LNCAP (cell line): ENCODE data around the gene SLC22A2.

Experiments used
- TF ChIP-seq, protein P1 (sequence below): fragments of 450-650 bp; IDR thresholded peaks from 2 replicates; pipeline ENCODE4 v1.5.1; 2017; ENCODE audit warnings: mild to moderate bottlenecking

The SLC22A2 gene

DNA sequence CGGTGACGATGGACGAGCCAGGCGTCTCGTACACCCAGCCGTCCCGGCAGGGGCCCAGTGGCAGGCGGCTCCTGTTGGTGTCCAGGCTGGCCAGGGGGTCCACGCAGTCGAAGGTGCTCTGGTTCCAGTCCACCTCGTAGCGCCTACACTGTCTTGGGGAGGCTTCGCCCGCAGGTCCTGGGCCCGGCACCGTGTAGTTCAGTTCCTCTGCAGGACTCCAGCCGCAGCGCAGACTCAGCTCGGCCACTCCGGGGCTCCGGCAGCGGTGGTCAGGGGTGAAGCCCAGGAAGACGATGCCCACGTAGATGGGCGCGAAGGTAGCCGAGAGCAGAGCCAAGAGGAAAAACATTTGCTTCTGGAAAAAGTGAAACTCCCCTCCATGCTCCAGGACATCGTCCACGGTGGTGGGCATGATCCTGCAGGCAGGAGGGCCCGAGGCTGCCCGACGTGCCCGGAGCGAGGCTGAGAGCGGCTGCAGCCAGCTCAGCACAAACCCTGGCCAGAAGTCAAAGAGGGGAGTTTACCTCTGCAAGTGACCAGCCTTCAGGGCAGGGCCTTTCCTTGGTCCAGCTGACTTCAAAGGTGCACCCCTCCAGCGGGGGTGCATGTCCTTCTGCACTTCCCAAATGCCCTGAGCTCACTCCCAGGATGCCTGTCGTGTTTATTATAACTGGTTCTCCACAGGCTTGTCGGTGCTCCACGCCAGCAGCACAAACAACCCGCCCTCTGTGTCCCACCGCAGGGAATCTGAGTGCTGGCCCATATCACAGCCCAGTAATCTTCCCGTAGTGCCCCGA lies at the start of gene SLC22A2:
Gene SLC22A2 (minus strand): TSS at position 476 of the 797 bp plus-strand sequence. CDS start 64 bp downstream, at position 412.
- TF ChIP-seq, protein P1, sequence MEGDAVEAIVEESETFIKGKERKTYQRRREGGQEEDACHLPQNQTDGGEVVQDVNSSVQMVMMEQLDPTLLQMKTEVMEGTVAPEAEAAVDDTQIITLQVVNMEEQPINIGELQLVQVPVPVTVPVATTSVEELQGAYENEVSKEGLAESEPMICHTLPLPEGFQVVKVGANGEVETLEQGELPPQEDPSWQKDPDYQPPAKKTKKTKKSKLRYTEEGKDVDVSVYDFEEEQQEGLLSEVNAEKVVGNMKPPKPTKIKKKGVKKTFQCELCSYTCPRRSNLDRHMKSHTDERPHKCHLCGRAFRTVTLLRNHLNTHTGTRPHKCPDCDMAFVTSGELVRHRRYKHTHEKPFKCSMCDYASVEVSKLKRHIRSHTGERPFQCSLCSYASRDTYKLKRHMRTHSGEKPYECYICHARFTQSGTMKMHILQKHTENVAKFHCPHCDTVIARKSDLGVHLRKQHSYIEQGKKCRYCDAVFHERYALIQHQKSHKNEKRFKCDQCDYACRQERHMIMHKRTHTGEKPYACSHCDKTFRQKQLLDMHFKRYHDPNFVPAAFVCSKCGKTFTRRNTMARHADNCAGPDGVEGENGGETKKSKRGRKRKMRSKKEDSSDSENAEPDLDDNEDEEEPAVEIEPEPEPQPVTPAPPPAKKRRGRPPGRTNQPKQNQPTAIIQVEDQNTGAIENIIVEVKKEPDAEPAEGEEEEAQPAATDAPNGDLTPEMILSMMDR, result no peak

DNA sequence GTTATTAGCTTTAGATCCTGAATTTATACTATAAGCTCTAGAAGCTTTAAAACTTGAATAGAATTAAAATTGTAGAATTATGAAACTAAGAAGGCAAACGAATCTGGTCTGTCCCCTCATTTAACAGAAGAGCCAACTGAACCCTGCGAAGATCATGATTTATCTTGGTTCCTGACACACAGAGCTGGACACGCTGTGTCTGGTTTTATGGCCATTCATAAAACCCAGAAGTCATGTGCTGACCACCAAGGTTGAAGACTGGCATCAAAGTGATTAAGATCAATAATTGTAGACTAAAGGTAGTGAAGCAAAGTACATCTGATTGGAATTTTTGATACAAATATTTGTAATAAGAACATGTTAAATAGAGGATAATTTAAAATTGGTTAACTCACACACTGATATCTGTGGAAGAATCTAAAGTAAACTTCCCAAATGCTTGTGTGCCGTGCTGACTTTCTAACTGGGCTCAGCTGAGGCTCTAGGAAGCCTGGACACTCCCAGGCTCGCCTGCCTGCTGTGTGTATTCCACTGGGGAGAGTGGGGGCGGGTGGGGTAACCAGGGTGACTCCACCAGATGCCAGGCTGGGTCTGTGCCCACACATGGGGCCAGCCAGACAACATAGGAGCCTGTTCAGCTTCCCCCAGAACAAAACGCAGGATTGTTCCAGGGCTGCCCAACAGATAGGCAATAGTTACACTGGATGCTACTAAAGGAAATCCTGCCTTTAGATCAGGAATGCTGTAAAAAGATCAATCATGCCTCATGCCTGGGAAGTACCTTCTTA lies 47.5 kb upstream of the SLC22A2 start:
- TF ChIP-seq, protein P1, result no peak

DNA sequence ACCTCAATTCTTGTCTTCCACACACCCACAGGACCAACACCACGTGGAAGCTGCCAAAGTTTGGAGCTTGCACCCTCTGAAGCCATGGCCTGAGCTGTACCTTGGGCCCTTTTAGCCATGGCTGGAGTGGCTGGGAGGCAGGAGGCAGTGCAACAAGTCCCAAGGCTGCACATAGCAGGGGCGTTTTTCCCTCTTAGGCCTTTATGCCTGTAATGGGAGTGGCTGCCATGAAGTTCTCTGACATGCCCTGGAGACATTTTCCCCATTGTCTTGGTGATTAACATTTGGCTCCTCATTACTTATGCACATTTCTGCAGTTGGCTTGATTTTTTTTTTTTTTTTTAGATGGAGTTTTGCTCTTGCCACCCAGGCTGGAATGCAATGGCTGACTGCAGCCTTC lies 45.2 kb upstream of the SLC22A2 start:
- TF ChIP-seq, protein P1, result no peak

DNA sequence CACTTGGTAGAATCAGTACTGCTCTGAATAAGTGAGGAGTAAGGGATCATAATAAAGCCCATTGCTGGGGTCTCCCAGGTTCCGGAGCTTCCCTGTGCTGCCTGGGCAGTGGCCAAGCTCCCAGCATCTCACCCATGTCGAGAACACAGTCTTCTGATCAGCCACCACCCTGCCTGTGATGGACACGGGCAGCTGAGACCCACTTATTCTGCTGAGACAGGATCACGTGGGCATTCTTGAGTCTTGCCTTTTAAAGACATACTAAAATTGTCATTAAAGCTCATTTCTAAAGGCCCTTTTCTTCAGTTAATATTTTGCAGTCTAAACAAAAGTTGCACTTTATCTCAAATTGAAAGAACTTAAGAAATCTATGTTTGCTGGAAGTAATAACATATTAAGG lies 42.7 kb upstream of the SLC22A2 start:
- TF ChIP-seq, protein P1, result no peak

DNA sequence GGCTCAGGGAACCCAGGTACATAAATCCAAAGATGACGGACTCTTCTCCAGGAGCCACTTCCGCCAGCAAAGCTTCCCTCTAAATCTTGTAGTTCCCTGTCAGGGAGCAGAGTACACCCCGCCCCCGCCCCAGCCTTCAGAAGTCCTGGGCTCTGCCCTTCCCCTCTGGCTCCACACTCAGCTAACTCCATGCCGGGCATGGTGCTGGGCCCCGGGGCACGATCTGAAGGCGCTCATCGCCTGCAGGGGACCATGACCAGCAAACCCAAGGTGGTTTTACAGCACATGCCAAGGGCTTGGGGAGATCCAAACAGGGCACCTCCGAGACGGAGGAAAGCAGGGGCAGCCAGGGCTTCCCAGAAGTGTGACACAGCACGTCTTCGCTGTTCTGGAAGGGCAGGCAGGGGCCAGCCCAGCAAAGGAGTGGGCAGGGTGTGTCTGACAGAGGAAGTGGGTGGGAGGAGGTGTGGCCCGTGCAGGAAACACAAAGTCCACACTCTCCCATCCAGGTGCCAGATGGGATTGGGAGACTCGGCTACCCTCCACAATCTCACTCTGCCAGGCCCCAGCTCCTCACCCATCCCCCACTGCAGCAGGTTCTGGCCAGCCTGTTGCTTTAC lies 41.6 kb upstream of the SLC22A2 start:
- TF ChIP-seq, protein P1, result no peak

DNA sequence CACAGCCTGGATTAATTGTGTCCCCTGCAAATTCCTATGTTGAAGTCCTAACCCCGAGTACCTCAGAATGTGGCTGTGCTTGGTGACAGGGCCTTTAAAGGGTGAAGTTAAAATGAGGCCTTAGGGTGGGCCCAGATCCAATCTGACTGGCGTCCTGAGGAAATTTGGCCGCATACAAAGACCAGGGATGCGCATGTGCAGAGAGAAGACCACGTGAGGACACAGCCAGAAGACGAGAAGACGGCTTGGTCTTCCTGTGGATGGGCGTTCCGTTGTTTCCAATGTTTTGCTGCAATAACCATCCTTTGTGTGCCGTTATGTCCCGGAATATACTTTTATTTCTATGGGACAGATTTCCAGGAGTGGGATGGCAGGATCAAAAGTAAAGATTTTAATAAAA lies 40.9 kb upstream of the SLC22A2 start:
- TF ChIP-seq, protein P1, result no peak

DNA sequence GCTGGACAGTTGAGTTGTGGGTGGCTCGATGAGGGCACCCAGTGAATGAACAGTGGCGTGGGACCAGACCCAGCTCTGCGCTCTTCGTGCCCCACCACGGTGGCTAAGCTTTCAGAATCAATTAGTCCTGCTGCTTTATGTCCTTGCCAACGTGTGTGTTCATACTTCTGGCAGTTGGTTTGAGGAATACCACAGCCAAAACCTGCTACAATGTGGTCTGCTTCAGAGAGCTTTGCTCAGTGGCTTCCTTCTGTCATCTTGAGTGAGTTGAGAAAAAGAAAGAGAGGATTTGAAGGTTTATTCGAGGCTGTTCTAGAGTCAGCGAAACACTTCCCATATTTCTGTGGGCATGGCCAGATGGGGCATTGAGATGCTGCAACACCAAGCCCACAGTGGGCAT lies 39.5 kb upstream of the SLC22A2 start:
- TF ChIP-seq, protein P1, result no peak
